ENCODE measurements around the gene MICOS13.
A peak's percentile ranks its signal among the peaks of the same experiment; 100 is the strongest.

The MICOS13 gene

GRCh38 chr19:5694167-5694955 is 14.0 kb upstream of the MICOS13 start:
- H3K4ac ChIP-seq (ENCODE audit: low read length), result no peak overlapping the region
- H4K8ac ChIP-seq (ENCODE audit: low read depth, low read length), result no peak overlapping the region
- DNase-seq (ENCODE audit: low spot score), result no peak
- peak overlapping the region; percentile 21 for H3K9ac ChIP-seq (ENCODE audit: low read depth, low read length, poor library complexity)
- H2BK12ac ChIP-seq (ENCODE audit: low read length), result peak overlapping the region; percentile 7
- peaks cover 2 to 4% of the 10 kb centered on the region in 2 donors for H3K4me1 ChIP-seq (ENCODE audit: control insufficient read depth in 2 of 2, insufficient read depth in 1 of 2, low read depth in 1 of 2, low read length in 2 of 2)
- no peak overlapping the region for H2BK15ac ChIP-seq (ENCODE audit: low read length)
- H2BK5ac ChIP-seq (ENCODE audit: low read length), result no peak overlapping the region
- H2BK120ac ChIP-seq (ENCODE audit: low read depth, low read length), result no peak overlapping the region
- no peak overlapping the region for H4K91ac ChIP-seq (ENCODE audit: low read depth, low read length, poor library complexity)
- H3K27ac ChIP-seq (replicated peaks; ENCODE audit: low read length), result no peak overlapping the region
- H3K36me3 ChIP-seq (replicated peaks in 1 of 2; ENCODE audit: control insufficient read depth in 2 of 2, insufficient read depth in 2 of 2, low read length in 2 of 2), result peaks cover 59 to 84% of the 10 kb centered on the region in 2 donors
- no peak overlapping the region for H2AK5ac ChIP-seq (ENCODE audit: low read depth, low read length)
- no peak overlapping the region for H3K14ac ChIP-seq (ENCODE audit: low read length)
- H3K23ac ChIP-seq (ENCODE audit: low read depth, low read length, poor library complexity), result peak overlapping the region; percentile 44
- H2AFZ ChIP-seq (ENCODE audit: low read length), result no peak overlapping the region
- H3K4me2 ChIP-seq (ENCODE audit: insufficient read depth, low read length, poor library complexity, severe bottlenecking), result no peak overlapping the region
- no peak overlapping the region for H3K18ac ChIP-seq (ENCODE audit: low read length)
- H3K79me1 ChIP-seq (ENCODE audit: low read depth, low read length), result peaks cover 40% of the 10 kb centered on the region
- no peaks in the 10 kb centered on the region for H3K27me3 ChIP-seq (ENCODE audit: control insufficient read depth in 3 of 3, insufficient read depth in 3 of 3, low read depth in 1 of 3, low read length in 3 of 3)
- peak overlapping the region in 1 of 2 donors; percentile 51 for H3K4me3 ChIP-seq (ENCODE audit: low read length in 2 of 2)
- WGBS, 2 donors (ENCODE audit: extremely low coverage in 2 of 2, insufficient read length in 2 of 2, insufficient replicate concordance in 1 of 2), result no CpG with 5 or more reads among the region's 45 CpGs
- peaks cover 0 to 4% of the 10 kb centered on the region in 2 donors for H3K9me3 ChIP-seq (replicated peaks in 1 of 2; ENCODE audit: control insufficient read depth in 2 of 2, insufficient read depth in 1 of 2, low read depth in 1 of 2, low read length in 2 of 2)

- Histone ChIP-seq H3K27ac (replicated peaks; ENCODE audit: low read length) (no peak overlapping the region), H2BK120ac (ENCODE audit: low read depth, low read length) (no peak overlapping the region), H3K4ac (ENCODE audit: low read length) (no peak overlapping the region), H3K27me3 (ENCODE audit: control insufficient read depth in 3 of 3, insufficient read depth in 3 of 3, low read depth in 1 of 3, low read length in 3 of 3) (no peaks in the 10 kb centered on the region), H4K91ac (ENCODE audit: low read depth, low read length, poor library complexity) (no peak overlapping the region), H2BK5ac (ENCODE audit: low read length) (peak overlapping the region; percentile 84), H3K79me1 (ENCODE audit: low read depth, low read length) (peaks cover 40% of the 10 kb centered on the region), H3K14ac (ENCODE audit: low read length) (no peak overlapping the region), H3K9me3 (replicated peaks in 1 of 2; ENCODE audit: control insufficient read depth in 2 of 2, insufficient read depth in 1 of 2, low read depth in 1 of 2, low read length in 2 of 2) (peaks cover 0 to 4% of the 10 kb centered on the region in 2 donors), H2BK12ac (ENCODE audit: low read length) (no peak overlapping the region), H3K9ac (ENCODE audit: low read depth, low read length, poor library complexity) (peak overlapping the region; percentile 79), H3K23ac (ENCODE audit: low read depth, low read length, poor library complexity) (peak overlapping the region; percentile 81), H4K8ac (ENCODE audit: low read depth, low read length) (peak overlapping the region; percentile 92), H3K36me3 (replicated peaks in 1 of 2; ENCODE audit: control insufficient read depth in 2 of 2, insufficient read depth in 2 of 2, low read length in 2 of 2) (peaks cover 52 to 75% of the 10 kb centered on the region in 2 donors), H3K4me3 (ENCODE audit: low read length in 2 of 2) (no peak overlapping the region), H2AFZ (ENCODE audit: low read length) (no peak overlapping the region), H2BK15ac (ENCODE audit: low read length) (no peak overlapping the region), H2AK5ac (ENCODE audit: low read depth, low read length) (no peak overlapping the region), H3K4me1 (ENCODE audit: control insufficient read depth in 2 of 2, insufficient read depth in 1 of 2, low read depth in 1 of 2, low read length in 2 of 2) (peaks cover 2 to 4% of the 10 kb centered on the region in 2 donors), H3K18ac (ENCODE audit: low read length) (peak overlapping the region; percentile 38), H3K4me2 (ENCODE audit: insufficient read depth, low read length, poor library complexity, severe bottlenecking) (no peak overlapping the region)
- DNase-seq (ENCODE audit: low spot score), result no peak
- whole genome bisulfite sequencing, 2 donors (ENCODE audit: extremely low coverage in 2 of 2, insufficient read length in 2 of 2, insufficient replicate concordance in 1 of 2), result no CpG with 5 or more reads among the region's 39 CpGs
These were observed 13.2 kb upstream of the MICOS13 start for GRCh38 chr19:5693195-5694166.

- Histone ChIP-seq H3K4ac (ENCODE audit: low read length) (no peak overlapping the region), H2BK5ac (ENCODE audit: low read length) (peak overlapping the region; percentile 84), H2AFZ (ENCODE audit: low read length) (no peak overlapping the region), H3K14ac (ENCODE audit: low read length) (no peak overlapping the region), H4K91ac (ENCODE audit: low read depth, low read length, poor library complexity) (no peak overlapping the region), H2AK5ac (ENCODE audit: low read depth, low read length) (no peak overlapping the region), H2BK12ac (ENCODE audit: low read length) (no peak overlapping the region), H2BK120ac (ENCODE audit: low read depth, low read length) (no peak overlapping the region), H3K9me3 (replicated peaks in 1 of 2; ENCODE audit: control insufficient read depth in 2 of 2, insufficient read depth in 1 of 2, low read depth in 1 of 2, low read length in 2 of 2) (peaks cover 0 to 4% of the 10 kb centered on the region in 2 donors), H2BK15ac (ENCODE audit: low read length) (no peak overlapping the region), H3K27ac (replicated peaks; ENCODE audit: low read length) (no peak overlapping the region), H3K27me3 (ENCODE audit: control insufficient read depth in 3 of 3, insufficient read depth in 3 of 3, low read depth in 1 of 3, low read length in 3 of 3) (no peaks in the 10 kb centered on the region), H3K4me2 (ENCODE audit: insufficient read depth, low read length, poor library complexity, severe bottlenecking) (no peak overlapping the region), H3K9ac (ENCODE audit: low read depth, low read length, poor library complexity) (no peak overlapping the region), H3K23ac (ENCODE audit: low read depth, low read length, poor library complexity) (peak overlapping the region; percentile 81), H3K79me1 (ENCODE audit: low read depth, low read length) (peaks cover 40% of the 10 kb centered on the region), H3K36me3 (replicated peaks in 1 of 2; ENCODE audit: control insufficient read depth in 2 of 2, insufficient read depth in 2 of 2, low read length in 2 of 2) (peaks cover 50 to 70% of the 10 kb centered on the region in 2 donors), H4K8ac (ENCODE audit: low read depth, low read length) (no peak overlapping the region), H3K18ac (ENCODE audit: low read length) (no peak overlapping the region), H3K4me3 (ENCODE audit: low read length in 2 of 2) (no peak overlapping the region), H3K4me1 (ENCODE audit: control insufficient read depth in 2 of 2, insufficient read depth in 1 of 2, low read depth in 1 of 2, low read length in 2 of 2) (peaks cover 2 to 4% of the 10 kb centered on the region in 2 donors)
- DNase-seq (ENCODE audit: low spot score), result no peak
- no CpG with 5 or more reads among the region's 7 CpGs for WGBS, 2 donors (ENCODE audit: extremely low coverage in 2 of 2, insufficient read length in 2 of 2, insufficient replicate concordance in 1 of 2)
These were observed 12.4 kb upstream of the MICOS13 start for GRCh38 chr19:5692723-5693194.

Data from neuronal stem cell (in vitro differentiated cells).